HG03039 (cell line): ENCODE data around the gene TIMM50.
A peak's percentile ranks its signal among the peaks of the same experiment; 100 is the strongest.

Experiments
- ATAC-seq: cut with Tn5 transposase; IDR thresholded peaks from one replicate; pipeline ENCODE4 v1.9.1; 2021; ENCODE audit warnings: mild to moderate bottlenecking, moderate library complexity; ENCODE audit not compliant: unreplicated experiment

Gene TIMM50

GRCh38 chr19:39525205-39525604 is 44.6 kb downstream of the TIMM50 start:
- no peak for ATAC-seq

- no peak for ATAC-seq
Measured at GRCh38 chr19:39531834-39532232, 51.2 kb downstream of the TIMM50 start.

- peak; percentile 86 for ATAC-seq
Measured at GRCh38 chr19:39532233-39533002, 51.8 kb downstream of the TIMM50 start, which contains the start of gene EID2B. Gene EID2B (minus strand): TSS chr19:39532852. CDS start chr19:39532802, 50 bp downstream.

GRCh38 chr19:39533003-39533512 is 52.4 kb downstream of the TIMM50 start:
- ATAC-seq: peak; percentile 4

GRCh38 chr19:39533791-39534190 is 53.2 kb downstream of the TIMM50 start:
- no peak for ATAC-seq

GRCh38 chr19:39539165-39539517 is 58.5 kb downstream of the TIMM50 start:
- ATAC-seq: no peak

- ATAC-seq: peak; percentile 87
Measured at GRCh38 chr19:39539518-39540332, 59.1 kb downstream of the TIMM50 start, which contains the start of gene EID2. Gene EID2 (minus strand): TSS chr19:39540161. CDS start chr19:39540079, 82 bp downstream.

GRCh38 chr19:39540333-39540673 is 59.7 kb downstream of the TIMM50 start:
- no peak for ATAC-seq
